GM18505 (cell line): Measurements from ENCODE around the gene ARHGAP18.

Source experiments
- ATAC-seq: cut with Tn5 transposase; IDR thresholded peaks from one replicate; pipeline ENCODE4 v1.9.1; 2021; ENCODE audit not compliant: unreplicated experiment
- POLR2A ChIP-seq: IDR thresholded peaks from 4 replicates; pipeline ENCODE4 v1.6.1; 2011; ENCODE audit warnings: borderline replicate concordance; ENCODE audit not compliant: insufficient read depth, insufficient read length; ENCODE audit errors: extremely low read depth

ARHGAP18 gene

DNA sequence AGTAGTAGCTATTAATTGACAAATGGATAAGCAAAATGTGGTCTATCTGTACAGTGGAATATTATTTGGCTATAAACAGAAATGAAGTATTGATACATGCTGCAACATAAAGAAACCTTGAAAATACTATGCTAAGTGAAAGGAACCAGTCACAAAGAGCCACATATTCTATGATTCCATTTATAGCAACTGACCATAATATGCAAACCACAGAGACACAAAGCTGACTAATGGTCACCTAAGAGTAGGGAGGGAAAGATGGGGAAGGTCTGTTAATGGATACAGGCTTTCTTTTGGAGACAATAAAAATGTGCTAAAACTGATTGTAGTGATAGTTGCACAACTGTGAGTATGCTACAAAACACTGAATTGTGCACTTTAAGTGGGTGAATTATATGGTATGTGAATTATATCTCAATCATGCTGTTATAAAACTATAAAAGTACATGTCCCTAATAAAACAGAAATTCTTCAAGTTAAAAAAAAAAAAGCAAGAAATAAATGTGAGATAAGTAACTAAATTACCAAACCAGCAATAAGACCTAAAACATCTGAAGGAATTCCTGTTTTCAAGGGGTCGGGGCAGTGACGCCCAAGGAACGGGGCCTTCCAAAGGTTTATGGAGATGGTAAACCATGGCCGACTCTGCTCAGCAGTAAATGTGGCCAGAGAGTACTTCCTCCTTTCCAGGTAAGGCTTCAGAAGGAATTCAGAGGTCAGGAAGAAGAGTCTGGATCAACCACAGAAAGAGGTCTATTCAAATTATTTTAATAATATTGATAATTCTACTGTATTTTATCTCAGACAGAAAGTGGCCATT is 75.4 kb downstream of the ARHGAP18 start:
- ATAC-seq: no peak
- TF ChIP-seq POLR2A: no peak

- ATAC-seq: no peak
- TF ChIP-seq POLR2A: no peak
These were observed 76.4 kb downstream of the ARHGAP18 start for GRCh38 chr6:129633529-129633928.

DNA sequence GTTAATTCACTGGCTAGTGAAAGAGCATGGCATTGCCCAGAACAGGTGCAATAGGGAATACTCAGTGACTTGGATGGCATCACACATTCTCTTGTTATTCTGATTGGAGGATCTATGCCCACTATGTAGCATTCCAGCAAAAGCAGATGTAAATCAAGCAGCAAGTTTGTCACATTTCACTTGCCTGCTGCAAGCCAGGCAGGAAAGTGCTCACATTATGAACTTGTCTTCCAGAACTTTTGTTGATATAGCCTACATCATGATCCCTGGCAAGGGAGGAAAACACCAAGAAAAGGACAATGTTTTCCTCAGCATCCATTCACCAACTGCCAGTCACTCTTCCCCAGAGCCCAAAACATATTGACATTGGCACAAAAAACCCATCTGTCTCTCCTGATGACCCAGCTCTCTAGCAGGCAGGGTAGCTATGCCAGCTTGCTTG is 77.8 kb downstream of the ARHGAP18 start:
- ATAC-seq: no peak
- TF ChIP-seq POLR2A: no peak

DNA sequence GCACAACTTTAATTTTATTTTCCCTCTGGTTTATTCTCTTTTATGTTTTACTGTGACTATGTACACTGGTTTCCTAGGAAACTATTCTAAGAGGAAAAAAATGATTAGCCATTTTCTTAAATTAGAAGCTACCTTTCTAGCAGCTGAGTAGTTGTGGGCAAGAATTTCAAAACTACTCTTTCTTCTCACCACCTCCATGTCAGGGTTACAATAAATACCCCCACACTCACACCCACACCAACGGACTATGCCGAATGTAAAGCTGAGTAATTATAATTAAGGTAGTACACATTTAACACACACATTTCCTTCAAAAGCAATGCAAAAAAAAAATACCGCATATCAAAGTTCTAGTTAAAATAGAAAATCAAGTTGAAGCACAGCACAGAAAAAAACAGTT is 78.9 kb downstream of the ARHGAP18 start:
- ATAC-seq: no peak
- no peak for TF ChIP-seq POLR2A

DNA sequence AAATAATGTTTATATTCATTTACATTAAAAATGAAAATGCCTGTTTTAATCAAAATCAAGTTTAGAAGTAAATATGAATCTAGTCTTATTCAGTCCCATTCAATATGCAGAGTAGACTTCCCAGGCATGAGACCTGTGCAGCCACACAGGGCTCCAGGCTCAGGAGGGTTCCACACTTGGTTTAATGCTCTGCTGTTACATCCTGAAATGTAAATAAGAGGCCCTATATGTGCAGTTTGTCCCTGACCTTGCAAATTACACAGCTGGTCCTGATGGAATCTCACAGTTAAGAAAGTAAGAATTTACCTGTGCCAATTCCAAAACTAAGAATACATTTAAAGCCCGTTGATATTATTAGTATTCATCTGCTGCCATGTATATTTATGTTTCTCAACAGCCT is 79.4 kb downstream of the ARHGAP18 start:
- TF ChIP-seq POLR2A: no peak
- no peak for ATAC-seq

- no peak for ATAC-seq
- no peak for TF ChIP-seq POLR2A
These were observed 81.7 kb downstream of the ARHGAP18 start for GRCh38 chr6:129628101-129628815.

- no peak for ATAC-seq
- no peak for TF ChIP-seq POLR2A
These were observed 85.5 kb downstream of the ARHGAP18 start for GRCh38 chr6:129624488-129624887.

DNA sequence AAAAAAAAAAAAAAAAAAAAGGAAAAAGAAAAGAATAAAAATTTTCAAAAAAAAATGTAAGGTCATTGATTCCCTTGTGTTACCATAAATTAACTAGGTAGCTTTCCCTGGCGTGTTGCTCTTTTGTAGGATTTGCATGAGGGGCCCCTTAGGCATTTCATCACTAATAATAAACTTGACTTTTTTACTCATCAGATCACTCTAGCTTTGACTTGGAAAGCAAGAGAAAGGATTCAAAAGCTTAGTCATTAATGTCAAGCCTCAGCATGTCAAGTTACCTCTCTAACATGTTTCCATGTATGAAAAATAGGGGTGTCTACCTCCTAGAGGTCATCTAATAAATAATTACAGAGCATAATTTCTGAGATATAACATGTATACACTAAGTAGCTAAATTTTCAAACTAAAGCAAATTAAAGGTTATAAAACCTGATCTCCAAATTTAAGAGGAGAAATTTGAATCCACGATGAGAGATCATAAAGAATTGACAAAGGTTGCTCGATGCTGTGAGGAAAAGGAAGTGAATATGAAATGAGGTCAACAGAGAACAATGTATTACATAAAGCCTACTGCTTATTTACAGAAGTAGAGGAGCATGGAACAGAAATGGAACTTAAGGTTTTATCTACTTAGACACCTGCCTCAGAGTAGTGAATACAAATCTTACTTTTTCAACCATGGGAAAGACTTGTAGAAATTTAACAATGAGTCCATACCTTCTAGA is 86.8 kb downstream of the ARHGAP18 start:
- peak; percentile 56 for ATAC-seq

DNA sequence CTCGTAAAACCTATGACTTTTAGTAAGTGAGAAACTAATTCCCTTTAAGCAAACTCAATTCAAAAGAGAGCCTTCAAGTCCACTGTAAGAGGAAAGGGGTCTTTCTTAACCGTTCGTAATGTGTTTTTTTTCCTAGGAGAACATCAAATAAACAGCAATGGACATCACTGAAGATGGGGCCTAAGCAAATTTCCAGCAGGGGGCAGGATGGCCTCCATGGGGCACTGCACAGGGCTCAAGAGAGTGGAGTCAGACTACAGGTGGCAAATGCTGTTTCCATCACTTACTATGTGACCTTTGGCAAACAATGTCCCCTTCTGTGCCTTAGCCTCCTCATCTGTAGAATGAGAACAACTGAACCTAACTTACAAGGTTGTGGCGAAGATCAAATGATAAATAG is 88.7 kb downstream of the ARHGAP18 start:
- no peak for ATAC-seq

More for the DNA sequence above, 86.8 kb downstream of the ARHGAP18 start:
- no peak for TF ChIP-seq POLR2A

GRCh38 chr6:129620234-129620610 is 89.8 kb downstream of the ARHGAP18 start:
- ATAC-seq: no peak

More for the DNA sequence above, 88.7 kb downstream of the ARHGAP18 start:
- TF ChIP-seq POLR2A: no peak

GRCh38 chr6:129619579-129620233 is 90.3 kb downstream of the ARHGAP18 start:
- TF ChIP-seq POLR2A: no peak

More at GRCh38 chr6:129620234-129620610, 89.8 kb downstream of the ARHGAP18 start:
- no peak for TF ChIP-seq POLR2A

DNA sequence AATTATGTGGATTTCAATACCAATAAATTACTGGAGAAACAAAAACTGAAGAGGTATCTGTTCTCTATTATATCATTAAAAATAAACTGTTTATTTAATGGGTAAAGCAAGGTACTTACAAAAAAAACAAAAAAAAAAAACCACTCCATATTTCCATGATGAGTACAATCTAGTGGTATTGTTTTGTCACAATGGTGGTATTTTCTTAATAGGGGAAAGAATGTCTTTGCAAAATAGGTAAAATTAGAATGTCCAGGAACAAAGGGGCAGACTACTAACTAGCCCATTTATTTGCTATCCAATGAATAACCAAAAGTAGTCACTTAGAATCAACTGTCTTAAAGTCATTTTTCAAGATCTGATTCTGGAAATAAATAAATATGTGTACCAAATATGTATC is 92.0 kb downstream of the ARHGAP18 start:
- no peak for TF ChIP-seq POLR2A
- no peak for ATAC-seq

More at GRCh38 chr6:129619579-129620233, 90.3 kb downstream of the ARHGAP18 start:
- ATAC-seq: no peak

GRCh38 chr6:129615496-129615895 is 94.5 kb downstream of the ARHGAP18 start:
- no peak for ATAC-seq
- no peak for TF ChIP-seq POLR2A
